Measurements from ENCODE around the gene LRRC36.

- TF ChIP-seq CTCF (conservative IDR thresholded peaks at IDR 0.05; ENCODE audit: low read length) (peak; percentile 80), EZH2phosphoT487 (IDR thresholded peaks at IDR 0.05; ENCODE audit: borderline replicate concordance) (no peak)
Observed at GRCh38 chr16:67278773-67279295, 47.8 kb upstream of the LRRC36 start.

Data from Loucy (cell line).